Measurements from ENCODE around the gene PRKCB. TPM values are rescaled to one million over a fixed set of nuclear protein-coding genes. Genes with fewer than 3 reads are reported as not detected.

PRKCB gene
- polyA plus RNA-seq, 3 donors = 57.4 to 87.4 (median 75.5) TPM

DNA sequence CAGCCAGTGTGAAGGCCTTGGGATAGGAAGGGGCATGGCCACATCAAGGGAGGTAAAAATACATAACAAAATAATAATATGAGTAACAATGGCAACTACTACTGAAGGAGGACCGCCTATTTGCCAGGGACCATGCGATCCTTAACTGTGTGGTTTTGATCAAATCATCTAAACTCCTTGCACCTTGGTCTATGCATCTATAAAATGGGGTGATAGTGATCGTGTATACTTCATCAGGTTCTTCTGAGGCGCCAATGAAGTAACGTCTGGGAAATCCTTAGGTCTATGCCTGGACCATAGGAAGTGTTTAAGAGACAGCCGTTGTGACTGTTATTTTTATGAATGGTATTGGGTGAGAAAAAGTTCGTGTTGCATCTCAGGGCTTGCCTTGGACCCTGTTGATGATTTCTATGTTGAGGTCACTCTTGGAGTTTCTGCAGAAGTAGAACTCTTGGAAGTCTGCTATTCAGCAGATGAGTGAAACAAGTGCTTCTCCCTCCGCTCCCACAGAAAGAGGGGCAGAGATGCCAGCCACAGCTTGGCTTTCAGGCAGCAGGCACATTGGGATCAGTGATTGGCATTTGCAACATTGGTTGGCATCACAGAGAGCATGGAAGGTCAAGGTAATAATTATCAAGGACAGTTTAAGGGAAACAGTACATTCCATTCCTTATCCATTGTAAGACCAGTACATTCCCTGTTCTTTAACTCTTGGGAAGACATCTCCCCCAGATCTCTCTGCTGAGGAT lies 63.1 kb downstream of the PRKCB start:
- no peaks in the 10 kb centered on the region for H3K27me3 ChIP-seq (ENCODE audit: control insufficient read depth in 2 of 2, insufficient read depth in 2 of 2, low read length in 2 of 2)
- no peak overlapping the region for H3K4me3 Mint-ChIP-seq
- intact Hi-C loops (cut with micrococcal nuclease) = no loop called here
- no peak overlapping the region for H3K4me3 ChIP-seq (replicated peaks in 1 of 3; ENCODE audit: low read depth in 2 of 3, low read length in 3 of 3)
- no peak overlapping the region for H3K27ac ChIP-seq (ENCODE audit: low read depth in 1 of 2, low read length in 2 of 2)
- peaks cover 68% of the 10 kb centered on the region for H3K4me1 Mint-ChIP-seq
- peaks cover 0 to 29% of the 10 kb centered on the region in 2 donors for H3K36me3 ChIP-seq (replicated peaks in 1 of 2; ENCODE audit: control insufficient read depth in 1 of 2, insufficient read depth in 2 of 2, low read length in 2 of 2)
- peaks cover 22% of the 10 kb centered on the region in 2 donors for H3K4me1 ChIP-seq (ENCODE audit: control insufficient read depth in 1 of 2, insufficient read depth in 2 of 2, low read length in 2 of 2)
- H3K79me2 ChIP-seq (ENCODE audit: insufficient read depth, low read length) = peaks cover 92% of the 10 kb centered on the region
- no peaks in the 10 kb centered on the region for H3K9me3 ChIP-seq (replicated peaks in 1 of 2; ENCODE audit: control insufficient read depth in 1 of 2, insufficient read depth in 1 of 2, low read length in 2 of 2)
- peaks cover 96% of the 10 kb centered on the region for H4K20me1 ChIP-seq (ENCODE audit: insufficient read depth, low read length)
- no peak overlapping the region for H2AFZ ChIP-seq (ENCODE audit: insufficient read depth, low read depth, low read length, poor library complexity, severe bottlenecking)
- H3K9ac ChIP-seq (ENCODE audit: insufficient read depth, low read length, poor library complexity, severe bottlenecking) = no peak overlapping the region
- no peak for DNase-seq
- TF ChIP-seq, protein P1, sequence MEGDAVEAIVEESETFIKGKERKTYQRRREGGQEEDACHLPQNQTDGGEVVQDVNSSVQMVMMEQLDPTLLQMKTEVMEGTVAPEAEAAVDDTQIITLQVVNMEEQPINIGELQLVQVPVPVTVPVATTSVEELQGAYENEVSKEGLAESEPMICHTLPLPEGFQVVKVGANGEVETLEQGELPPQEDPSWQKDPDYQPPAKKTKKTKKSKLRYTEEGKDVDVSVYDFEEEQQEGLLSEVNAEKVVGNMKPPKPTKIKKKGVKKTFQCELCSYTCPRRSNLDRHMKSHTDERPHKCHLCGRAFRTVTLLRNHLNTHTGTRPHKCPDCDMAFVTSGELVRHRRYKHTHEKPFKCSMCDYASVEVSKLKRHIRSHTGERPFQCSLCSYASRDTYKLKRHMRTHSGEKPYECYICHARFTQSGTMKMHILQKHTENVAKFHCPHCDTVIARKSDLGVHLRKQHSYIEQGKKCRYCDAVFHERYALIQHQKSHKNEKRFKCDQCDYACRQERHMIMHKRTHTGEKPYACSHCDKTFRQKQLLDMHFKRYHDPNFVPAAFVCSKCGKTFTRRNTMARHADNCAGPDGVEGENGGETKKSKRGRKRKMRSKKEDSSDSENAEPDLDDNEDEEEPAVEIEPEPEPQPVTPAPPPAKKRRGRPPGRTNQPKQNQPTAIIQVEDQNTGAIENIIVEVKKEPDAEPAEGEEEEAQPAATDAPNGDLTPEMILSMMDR (IDR thresholded peaks at IDR 0.05) = no peak
- H3K27me3 Mint-ChIP-seq (ENCODE audit: low read depth in 3 of 3) = peaks cover 0 to 3% (median 2%) of the 10 kb centered on the region in 3 donors
- 88% methylated on average over 4 of the region's 8 CpGs for WGBS (ENCODE audit: insufficient coverage)
- no peak overlapping the region for H3K27ac Mint-ChIP-seq
- no peak overlapping the region for H3K4me2 ChIP-seq (replicated peaks; ENCODE audit: extremely low read depth, low read length, poor library complexity, severe bottlenecking)
- H3K36me3 Mint-ChIP-seq = peaks cover 22 to 45% of the 10 kb centered on the region in 2 donors
- peaks cover 0 to 2% (median 0%) of the 10 kb centered on the region in 7 donors for H3K9me3 Mint-ChIP-seq

GRCh38 chr16:23899869-23900268 lies 64.1 kb downstream of the PRKCB start:
- Mint-ChIP-seq H3K4me1 (peaks cover 63% of the 10 kb centered on the region), H3K27ac (no peak overlapping the region), H3K27me3 (ENCODE audit: low read depth in 3 of 3) (peaks cover 0 to 2% (median 1%) of the 10 kb centered on the region in 3 donors), H3K4me3 (no peak overlapping the region), H3K9me3 (peaks cover 0 to 2% (median 0%) of the 10 kb centered on the region in 7 donors), H3K36me3 (peaks cover 18 to 37% of the 10 kb centered on the region in 2 donors)
- DNase-seq = no peak
- H3K27me3 ChIP-seq (ENCODE audit: control insufficient read depth in 2 of 2, insufficient read depth in 2 of 2, low read length in 2 of 2) = no peaks in the 10 kb centered on the region
- peaks cover 18 to 22% of the 10 kb centered on the region in 2 donors for H3K4me1 ChIP-seq (ENCODE audit: control insufficient read depth in 1 of 2, insufficient read depth in 2 of 2, low read length in 2 of 2)
- intact Hi-C loops (cut with micrococcal nuclease) = no loop called here
- H3K79me2 ChIP-seq (ENCODE audit: insufficient read depth, low read length) = peaks cover 92% of the 10 kb centered on the region
- no peak overlapping the region for H2AFZ ChIP-seq (ENCODE audit: insufficient read depth, low read depth, low read length, poor library complexity, severe bottlenecking)
- no peak overlapping the region for H3K4me2 ChIP-seq (replicated peaks; ENCODE audit: extremely low read depth, low read length, poor library complexity, severe bottlenecking)
- no peak overlapping the region for H3K27ac ChIP-seq (ENCODE audit: low read depth in 1 of 2, low read length in 2 of 2)
- no peak overlapping the region for H3K4me3 ChIP-seq (replicated peaks in 1 of 3; ENCODE audit: low read depth in 2 of 3, low read length in 3 of 3)
- peaks cover 96% of the 10 kb centered on the region for H4K20me1 ChIP-seq (ENCODE audit: insufficient read depth, low read length)
- no peaks in the 10 kb centered on the region for H3K9me3 ChIP-seq (replicated peaks in 1 of 2; ENCODE audit: control insufficient read depth in 1 of 2, insufficient read depth in 1 of 2, low read length in 2 of 2)
- no CpG with 5 or more reads among the region's 2 CpGs for WGBS (ENCODE audit: insufficient coverage)
- TF ChIP-seq, protein P1 (IDR thresholded peaks at IDR 0.05) = no peak
- peaks cover 0 to 24% of the 10 kb centered on the region in 2 donors for H3K36me3 ChIP-seq (replicated peaks in 1 of 2; ENCODE audit: control insufficient read depth in 1 of 2, insufficient read depth in 2 of 2, low read length in 2 of 2)
- no peak overlapping the region for H3K9ac ChIP-seq (ENCODE audit: insufficient read depth, low read length, poor library complexity, severe bottlenecking)

All from CD14-positive monocyte (primary cell).